Panc1 (cell line): Measurements from ENCODE around the gene MRTFA. TPM values are rescaled to one million over a fixed set of nuclear protein-coding genes. Genes with fewer than 3 reads are reported as not detected.

Experiments used
- ATAC-seq: fragments of 200-7000 bp; cut with Tn5 transposase; 2 replicates; pipeline ENCODE4 v1.9.1; 2020; ENCODE audit warnings: mild to moderate bottlenecking, moderate library complexity
- BruUV-seq: library from RNA; stranded (reverse); fragments of 400-500 nt; replicated peaks from 2 replicates; lab custom pipeline; 2021; lab: Mats Ljungman, UMichigan
- CTCF ChIA-PET: fragments of 300-600 bp; sonication (Branson Sonifier 250); formaldehyde crosslinking; loops from one replicate; lab custom pipeline; 2022; ENCODE audit warnings: antibody characterized with exemption; lab: Charles Lee
- POLR2A ChIA-PET: fragments of 300-600 bp; sonication (Branson Sonifier 250); formaldehyde crosslinking; loops from one replicate; lab custom pipeline; 2022; ENCODE audit warnings: antibody characterized with exemption; lab: Charles Lee
- DNase-seq: peaks from one replicate; pipeline ENCODE4 v3.0.0-alpha.2; 2010; ENCODE audit warnings: low read depth, low spot score
- H3K27ac ChIP-seq: 2 replicates; pipeline ENCODE4 v1.5.1; 2011; ENCODE audit warnings: mild to moderate bottlenecking, low read length, inconsistent platforms
- H3K27me3 ChIP-seq: fragments of 200-500 bp; sonication (Bioruptor generic); 2 replicates; pipeline ENCODE4 v1.6.0; 2014; ENCODE audit warnings: low read length, inconsistent platforms; ENCODE audit not compliant: control insufficient read depth, insufficient read depth
- H3K36me3 ChIP-seq: fragments of 200-500 bp; sonication (Bioruptor generic); 2 replicates; pipeline ENCODE4 v1.5.1; 2014; ENCODE audit warnings: inconsistent platforms, mild to moderate bottlenecking, low read length, moderate library complexity; ENCODE audit not compliant: control insufficient read depth, insufficient read depth
- H3K4me1 ChIP-seq: 2 replicates; pipeline ENCODE4 v1.5.1; 2011; ENCODE audit warnings: inconsistent platforms, mild to moderate bottlenecking, low read length, moderate library complexity; ENCODE audit not compliant: control insufficient read depth, insufficient read depth
- H3K4me3 ChIP-seq, 2 experiments: 2 replicates each; pipeline ENCODE4 v1.5.1; 2011 to 2012; ENCODE audit warnings: low read depth in 2 of 2, low read length in 2 of 2, mild to moderate bottlenecking in 2 of 2, inconsistent platforms in 1 of 2, moderate library complexity in 1 of 2
- H3K9me3 ChIP-seq: fragments of 200-500 bp; sonication (Bioruptor generic); 2 replicates; pipeline ENCODE4 v1.5.1; 2014; ENCODE audit warnings: low read depth, mild to moderate bottlenecking, inconsistent platforms, low read length, moderate library complexity; ENCODE audit not compliant: control insufficient read depth, insufficient read depth
- CTCF ChIP-seq: fragments of 450-650 bp; IDR thresholded peaks from 2 replicates; pipeline ENCODE4 v1.5.1; 2017; ENCODE audit warnings: mild to moderate bottlenecking
- POLR2AphosphoS5 ChIP-seq: IDR thresholded peaks from 2 replicates; pipeline ENCODE4 v1.6.1; 2012; ENCODE audit warnings: mild to moderate bottlenecking, low read depth, low read length, moderate library complexity
- SIN3A ChIP-seq: IDR thresholded peaks from 2 replicates; pipeline ENCODE4 v1.6.1; 2012; ENCODE audit warnings: low read depth, mild to moderate bottlenecking, low read length, moderate library complexity, borderline replicate concordance; ENCODE audit not compliant: insufficient read depth
- TCF7L2 ChIP-seq: IDR thresholded peaks from 2 replicates; pipeline ENCODE4 v1.6.1; 2011; ENCODE audit warnings: mild to moderate bottlenecking, low read depth, low read length, inconsistent platforms
- in situ Hi-C: cut with HindIII; loops from 2 replicates; pipeline ENCODE4 v1.10.0; 2016; ENCODE audit warnings: low sequenced_read_pairs, low pct_unique_long_range_greater_than_20kb
- intact Hi-C: fragments of 100-400 bp; cut with micrococcal nuclease; formaldehyde crosslinking; loops from one replicate; pipeline ENCODE4 v1.10.0; 2022; ENCODE audit not compliant: unreplicated experiment
- total RNA-seq: library from RNA; stranded (reverse); gene quantifications from one replicate; pipeline ENCODE4 v1.2.1, GENCODE V29; 2021; ENCODE audit not compliant: unreplicated experiment
- TF ChIP-seq, protein P1 (sequence below), 2 experiments: IDR thresholded peaks; 2 replicates each; pipeline ENCODE4 v1.6.1; 2011 to 2012; ENCODE audit warnings: low read depth in 2 of 2, control low read depth in 1 of 2, low read length in 1 of 2, mild to moderate bottlenecking in 1 of 2, moderate library complexity in 1 of 2; ENCODE audit not compliant: insufficient read depth in 1 of 2

Gene MRTFA
- total RNA-seq, 1 experiment from 2014 or later: 62.1 TPM

GRCh38 chr22:40423882-40424640, 212.5 kb downstream of the MRTFA start:
- CTCF ChIA-PET: no interaction called here
- Histone ChIP-seq H3K4me3 (no peak overlapping the region), H3K27ac (no peak overlapping the region), H3K27me3 (no peaks in the 10 kb centered on the region), H3K4me1 (no peaks in the 10 kb centered on the region), H3K9me3 (no peaks in the 10 kb centered on the region), H3K36me3 (peaks cover 3% of the 10 kb centered on the region)
- in situ Hi-C loops: no loop called here
- no TSS peak for BruUV-seq
- no peak for ATAC-seq
- POLR2A ChIA-PET: interaction anchor here (0.6 kb wide), 1 partner anchor 654 kb away, joined by 3 read pairs; no protein-coding TSS in a partner anchor
- intact Hi-C loops: no loop called here
- DNase-seq: no peak
- TF ChIP-seq SIN3A (no peak), TCF7L2 (no peak), POLR2AphosphoS5 (no peak), CTCF (no peak)
- TF ChIP-seq, protein P1, sequence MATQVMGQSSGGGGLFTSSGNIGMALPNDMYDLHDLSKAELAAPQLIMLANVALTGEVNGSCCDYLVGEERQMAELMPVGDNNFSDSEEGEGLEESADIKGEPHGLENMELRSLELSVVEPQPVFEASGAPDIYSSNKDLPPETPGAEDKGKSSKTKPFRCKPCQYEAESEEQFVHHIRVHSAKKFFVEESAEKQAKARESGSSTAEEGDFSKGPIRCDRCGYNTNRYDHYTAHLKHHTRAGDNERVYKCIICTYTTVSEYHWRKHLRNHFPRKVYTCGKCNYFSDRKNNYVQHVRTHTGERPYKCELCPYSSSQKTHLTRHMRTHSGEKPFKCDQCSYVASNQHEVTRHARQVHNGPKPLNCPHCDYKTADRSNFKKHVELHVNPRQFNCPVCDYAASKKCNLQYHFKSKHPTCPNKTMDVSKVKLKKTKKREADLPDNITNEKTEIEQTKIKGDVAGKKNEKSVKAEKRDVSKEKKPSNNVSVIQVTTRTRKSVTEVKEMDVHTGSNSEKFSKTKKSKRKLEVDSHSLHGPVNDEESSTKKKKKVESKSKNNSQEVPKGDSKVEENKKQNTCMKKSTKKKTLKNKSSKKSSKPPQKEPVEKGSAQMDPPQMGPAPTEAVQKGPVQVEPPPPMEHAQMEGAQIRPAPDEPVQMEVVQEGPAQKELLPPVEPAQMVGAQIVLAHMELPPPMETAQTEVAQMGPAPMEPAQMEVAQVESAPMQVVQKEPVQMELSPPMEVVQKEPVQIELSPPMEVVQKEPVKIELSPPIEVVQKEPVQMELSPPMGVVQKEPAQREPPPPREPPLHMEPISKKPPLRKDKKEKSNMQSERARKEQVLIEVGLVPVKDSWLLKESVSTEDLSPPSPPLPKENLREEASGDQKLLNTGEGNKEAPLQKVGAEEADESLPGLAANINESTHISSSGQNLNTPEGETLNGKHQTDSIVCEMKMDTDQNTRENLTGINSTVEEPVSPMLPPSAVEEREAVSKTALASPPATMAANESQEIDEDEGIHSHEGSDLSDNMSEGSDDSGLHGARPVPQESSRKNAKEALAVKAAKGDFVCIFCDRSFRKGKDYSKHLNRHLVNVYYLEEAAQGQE (IDR thresholded peaks at IDR 0.05; ENCODE audit: insufficient read depth in 1 of 2, low read depth in 2 of 2, low read length in 1 of 2): no peak

DNA sequence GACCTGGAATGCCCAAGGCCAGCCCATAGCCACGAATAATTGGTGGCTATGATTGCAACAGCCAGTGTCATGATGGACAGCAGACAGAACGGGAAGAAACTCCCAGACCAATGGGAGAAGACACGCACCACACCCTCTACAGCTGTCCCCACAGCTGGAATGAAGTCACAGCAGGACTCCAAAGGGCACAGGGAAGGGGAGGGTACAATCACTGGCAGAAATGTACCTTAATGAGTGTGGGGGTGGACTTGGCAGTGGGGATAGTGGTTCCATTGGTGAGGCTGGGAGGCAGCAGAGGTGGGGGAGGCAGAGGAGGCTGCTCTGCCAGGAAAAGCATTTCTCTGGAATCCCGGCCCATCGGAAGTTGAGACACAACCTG, 213.2 kb downstream of the MRTFA start:
- intact Hi-C loops: no loop called here
- ATAC-seq (no peak), DNase-seq (no peak)
- Histone ChIP-seq H3K4me1 (no peaks in the 10 kb centered on the region), H3K9me3 (no peaks in the 10 kb centered on the region), H3K4me3 (no peak overlapping the region), H3K27ac (no peak overlapping the region), H3K36me3 (peaks cover 3% of the 10 kb centered on the region), H3K27me3 (no peaks in the 10 kb centered on the region)
- TF ChIP-seq, protein P1 (IDR thresholded peaks at IDR 0.05; ENCODE audit: insufficient read depth in 1 of 2, low read depth in 2 of 2, low read length in 1 of 2): no peak
- TF ChIP-seq SIN3A (no peak), TCF7L2 (no peak), POLR2AphosphoS5 (no peak), CTCF (no peak)
- POLR2A ChIA-PET: no interaction called here
- no TSS peak for BruUV-seq
- in situ Hi-C loops: no loop called here
- CTCF ChIA-PET: no interaction called here
